Measurements from ENCODE around the gene C1orf116.

The C1orf116 gene

GRCh38 chr1:207034208-207034607 is 1.7 kb upstream of the C1orf116 start:
- no peak for DNase-seq

GRCh38 chr1:207033302-207033701 is 746 bp upstream of the C1orf116 start:
- DNase-seq = no peak

GRCh38 chr1:207031632-207032264 is 808 bp downstream of the C1orf116 start:
- DNase-seq = no peak

- DNase-seq = no peak
These were observed 1.5 kb downstream of the C1orf116 start for GRCh38 chr1:207031016-207031415.

- no peak for DNase-seq
These were observed 2.0 kb downstream of the C1orf116 start for GRCh38 chr1:207030522-207031009.

GRCh38 chr1:207029701-207030521 is 2.6 kb downstream of the C1orf116 start:
- no peak for DNase-seq

- no peak for DNase-seq
These were observed 3.5 kb downstream of the C1orf116 start for GRCh38 chr1:207028884-207029650.

GRCh38 chr1:207027921-207028320 is 4.6 kb downstream of the C1orf116 start:
- no peak for DNase-seq

GRCh38 chr1:207027206-207027777 is 5.3 kb downstream of the C1orf116 start:
- DNase-seq = no peak

GRCh38 chr1:207026104-207026534 is 6.4 kb downstream of the C1orf116 start:
- DNase-seq = no peak

GRCh38 chr1:207025146-207025880 is 7.2 kb downstream of the C1orf116 start:
- DNase-seq = no peak

GRCh38 chr1:207024202-207025145 is 8.1 kb downstream of the C1orf116 start:
- DNase-seq = no peak

GRCh38 chr1:207022996-207023679 is 9.4 kb downstream of the C1orf116 start:
- no peak for DNase-seq

GRCh38 chr1:207021876-207022596 is 10.5 kb downstream of the C1orf116 start:
- no peak for DNase-seq

- DNase-seq = no peak
These were observed 11.3 kb downstream of the C1orf116 start for GRCh38 chr1:207021139-207021861.

- no peak for DNase-seq
These were observed 11.8 kb downstream of the C1orf116 start for GRCh38 chr1:207020709-207021107.

- DNase-seq = no peak
These were observed 12.4 kb downstream of the C1orf116 start for GRCh38 chr1:207020065-207020708.

- DNase-seq = no peak
These were observed 12.9 kb downstream of the C1orf116 start for GRCh38 chr1:207019661-207020060.

GRCh38 chr1:207019161-207019560 is 13.4 kb downstream of the C1orf116 start:
- no peak for DNase-seq

Data from activated CD4-positive, alpha-beta T cell treated with anti-CD3 and anti-CD28 coated beads, Interleukin-2, amount 50 U/mL, for 1 hour (primary cell).